Ovary (tissue), 3 donors: ENCODE measurements around the gene ZMYND11.

ENCODE experiments used
- EP300 ChIP-seq: sonication (generic); formaldehyde crosslinking; IDR thresholded peaks from one replicate; pipeline ENCODE4 v1.6.1; 2017; ENCODE audit warnings: antibody characterized with exemption
- POLR2A ChIP-seq: fragments of 450-650 bp; IDR thresholded peaks from one replicate; pipeline ENCODE4 v1.6.1; 2017; ENCODE audit warnings: antibody characterized with exemption, mild to moderate bottlenecking, moderate library complexity
- TF ChIP-seq, protein P1 (sequence below), 3 donors: fragments of 450-650 bp in 2 of 3; fragments of 200-600 bp in 1 of 3; IDR thresholded peaks; one replicate each; pipeline versions ENCODE4 v1.5.1 to v1.8.0; 2016 to 2022; ENCODE audit warnings: antibody characterized with exemption in 3 of 3, mild to moderate bottlenecking in 1 of 3
- donor health status: DM: no; HTN: no; CAD: no.

- TF ChIP-seq, protein P1, sequence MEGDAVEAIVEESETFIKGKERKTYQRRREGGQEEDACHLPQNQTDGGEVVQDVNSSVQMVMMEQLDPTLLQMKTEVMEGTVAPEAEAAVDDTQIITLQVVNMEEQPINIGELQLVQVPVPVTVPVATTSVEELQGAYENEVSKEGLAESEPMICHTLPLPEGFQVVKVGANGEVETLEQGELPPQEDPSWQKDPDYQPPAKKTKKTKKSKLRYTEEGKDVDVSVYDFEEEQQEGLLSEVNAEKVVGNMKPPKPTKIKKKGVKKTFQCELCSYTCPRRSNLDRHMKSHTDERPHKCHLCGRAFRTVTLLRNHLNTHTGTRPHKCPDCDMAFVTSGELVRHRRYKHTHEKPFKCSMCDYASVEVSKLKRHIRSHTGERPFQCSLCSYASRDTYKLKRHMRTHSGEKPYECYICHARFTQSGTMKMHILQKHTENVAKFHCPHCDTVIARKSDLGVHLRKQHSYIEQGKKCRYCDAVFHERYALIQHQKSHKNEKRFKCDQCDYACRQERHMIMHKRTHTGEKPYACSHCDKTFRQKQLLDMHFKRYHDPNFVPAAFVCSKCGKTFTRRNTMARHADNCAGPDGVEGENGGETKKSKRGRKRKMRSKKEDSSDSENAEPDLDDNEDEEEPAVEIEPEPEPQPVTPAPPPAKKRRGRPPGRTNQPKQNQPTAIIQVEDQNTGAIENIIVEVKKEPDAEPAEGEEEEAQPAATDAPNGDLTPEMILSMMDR (IDR thresholded peaks at IDR 0.05), result no peak
- TF ChIP-seq POLR2A, result no peak
- no peak for TF ChIP-seq EP300
Observed at GRCh38 chr10:298033-298432, 162.8 kb downstream of the ZMYND11 start.
